HAP-1 (cell line): Measurements from ENCODE around the gene MBOAT2.
A peak's percentile ranks its signal among the peaks of the same experiment; 100 is the strongest.
"Not testable (repeated sequence)": the region's sequence is repeated elsewhere in the genome, so short reads cannot be mapped to it uniquely, and the experiment has no call there.

Experiments used
- DNase-seq, 2 experiments: peaks; one replicate each; pipeline ENCODE4 v3.0.0-alpha.2; 2016 to 2020; ENCODE audit warnings: low spot score in 2 of 2
- H3K27me3 ChIP-seq: fragments of 250-450 bp; sonication (Bioruptor Pico); 2 replicates; pipeline ENCODE4 v1.5.1; 2020; ENCODE audit warnings: low read depth, mild to moderate bottlenecking, moderate library complexity
- H3K36me3 ChIP-seq: fragments of 250-450 bp; sonication (Bioruptor Pico); replicated peaks from 2 replicates; pipeline ENCODE4 v1.5.1; 2020; ENCODE audit warnings: mild to moderate bottlenecking
- H3K4me1 ChIP-seq: fragments of 250-450 bp; sonication (Bioruptor Pico); 2 replicates; pipeline ENCODE4 v1.5.1; 2020; ENCODE audit warnings: mild to moderate bottlenecking
- H3K4me3 ChIP-seq: fragments of 250-450 bp; sonication (Bioruptor Pico); 2 replicates; pipeline ENCODE4 v1.5.1; 2020; ENCODE audit warnings: mild to moderate bottlenecking, moderate library complexity
- H3K9me3 ChIP-seq: fragments of 250-450 bp; sonication (Bioruptor Pico); 2 replicates; pipeline ENCODE4 v1.5.1; 2020; ENCODE audit warnings: mild to moderate bottlenecking, moderate library complexity
- in situ Hi-C: fragments of 300-500 bp; cut with MboI; formaldehyde crosslinking; loops from 3 replicates; pipeline ENCODE4 v1.14.3; 2020; ENCODE audit warnings: low sequenced_read_pairs, inconsistent platforms, mixed read lengths

Gene MBOAT2

GRCh38 chr2:9003616-9004337, at the start of gene MBOAT2:
Gene MBOAT2, minus strand, starts transcription at chr2:9003684. Its CDS starts 70 bp downstream, at chr2:9003614.
- in situ Hi-C loops: no loop called here
- peaks cover 3% of the 10 kb centered on the region; the same call in 1 of the 2 replicates for H3K9me3 ChIP-seq
- H3K27me3 ChIP-seq: no peaks in the 10 kb centered on the region
- peak within 1 kb of the TSS; percentile 61 for H3K4me3 ChIP-seq
- DNase-seq: peak; percentile 84 to 95
- peaks cover 20% of the 10 kb centered on the region for H3K4me1 ChIP-seq
- H3K36me3 ChIP-seq: no peaks in the 10 kb centered on the region; the same call in none of the 2 replicates

- DNase-seq: no peak
- Histone ChIP-seq H3K9me3 (no peaks in the 10 kb centered on the region), H3K36me3 (no peaks in the 10 kb centered on the region), H3K4me3 (no peak overlapping the region), H3K4me1 (no peaks in the 10 kb centered on the region), H3K27me3 (no peaks in the 10 kb centered on the region)
- in situ Hi-C loops: no loop called here
Measured at GRCh38 chr2:9052821-9053533, 49.5 kb upstream of the MBOAT2 start.

- H3K9me3 ChIP-seq, H3K36me3 ChIP-seq, H3K4me1 ChIP-seq, H3K4me3 ChIP-seq, H3K27me3 ChIP-seq, in situ Hi-C loops, DNase-seq: not testable (repeated sequence)
Measured at GRCh38 chr2:9051451-9051850, 48.0 kb upstream of the MBOAT2 start.

- Histone ChIP-seq H3K4me3 (no peak overlapping the region), H3K4me1 (no peaks in the 10 kb centered on the region), H3K9me3 (no peaks in the 10 kb centered on the region), H3K36me3 (no peaks in the 10 kb centered on the region), H3K27me3 (0 out of 2 replicates have a peak, but pooled peaks cover 3% of the 10 kb centered on the region)
- in situ Hi-C loops: no loop called here
- no peak for DNase-seq
Measured at GRCh38 chr2:9050122-9050809, 46.8 kb upstream of the MBOAT2 start.

GRCh38 chr2:9045595-9045994, 42.1 kb upstream of the MBOAT2 start:
- in situ Hi-C loops: no loop called here
- no peaks in the 10 kb centered on the region for H3K36me3 ChIP-seq
- H3K4me1 ChIP-seq: no peaks in the 10 kb centered on the region
- DNase-seq: no peak
- no peak overlapping the region for H3K4me3 ChIP-seq
- 0 out of 2 replicates have a peak, but pooled peaks cover 3% of the 10 kb centered on the region for H3K27me3 ChIP-seq
- no peaks in the 10 kb centered on the region for H3K9me3 ChIP-seq

- H3K4me3 ChIP-seq, H3K36me3 ChIP-seq, H3K4me1 ChIP-seq, H3K9me3 ChIP-seq, DNase-seq, H3K27me3 ChIP-seq, in situ Hi-C loops: not testable (repeated sequence)
Measured at GRCh38 chr2:9043491-9043890, 40.0 kb upstream of the MBOAT2 start.

DNA sequence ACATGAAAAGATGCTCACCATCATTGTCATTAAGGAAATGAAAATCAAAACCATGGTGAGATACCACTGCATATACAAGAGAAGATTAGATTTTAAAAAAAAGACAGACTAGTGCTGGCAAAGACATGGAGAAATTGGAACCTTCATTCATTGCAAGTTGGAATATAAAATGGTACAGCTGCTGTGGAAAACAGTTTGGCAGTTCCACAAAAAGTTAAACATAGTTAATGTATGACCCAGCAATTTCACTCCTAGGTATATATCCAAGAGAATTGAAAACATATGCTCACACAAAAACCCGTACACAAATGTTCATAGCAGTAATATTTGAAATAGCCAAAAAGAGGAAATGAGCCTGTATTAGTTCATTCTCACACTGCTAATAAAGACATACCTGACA, 33.7 kb upstream of the MBOAT2 start:
- H3K27me3 ChIP-seq: peaks cover 8% of the 10 kb centered on the region; the same call in 1 of the 2 replicates
- H3K4me3 ChIP-seq: no peak overlapping the region
- no peaks in the 10 kb centered on the region for H3K36me3 ChIP-seq
- H3K9me3 ChIP-seq: no peaks in the 10 kb centered on the region
- in situ Hi-C loops: no loop called here
- no peaks in the 10 kb centered on the region; the same call in 1 of the 2 replicates for H3K4me1 ChIP-seq
- DNase-seq: no peak

DNA sequence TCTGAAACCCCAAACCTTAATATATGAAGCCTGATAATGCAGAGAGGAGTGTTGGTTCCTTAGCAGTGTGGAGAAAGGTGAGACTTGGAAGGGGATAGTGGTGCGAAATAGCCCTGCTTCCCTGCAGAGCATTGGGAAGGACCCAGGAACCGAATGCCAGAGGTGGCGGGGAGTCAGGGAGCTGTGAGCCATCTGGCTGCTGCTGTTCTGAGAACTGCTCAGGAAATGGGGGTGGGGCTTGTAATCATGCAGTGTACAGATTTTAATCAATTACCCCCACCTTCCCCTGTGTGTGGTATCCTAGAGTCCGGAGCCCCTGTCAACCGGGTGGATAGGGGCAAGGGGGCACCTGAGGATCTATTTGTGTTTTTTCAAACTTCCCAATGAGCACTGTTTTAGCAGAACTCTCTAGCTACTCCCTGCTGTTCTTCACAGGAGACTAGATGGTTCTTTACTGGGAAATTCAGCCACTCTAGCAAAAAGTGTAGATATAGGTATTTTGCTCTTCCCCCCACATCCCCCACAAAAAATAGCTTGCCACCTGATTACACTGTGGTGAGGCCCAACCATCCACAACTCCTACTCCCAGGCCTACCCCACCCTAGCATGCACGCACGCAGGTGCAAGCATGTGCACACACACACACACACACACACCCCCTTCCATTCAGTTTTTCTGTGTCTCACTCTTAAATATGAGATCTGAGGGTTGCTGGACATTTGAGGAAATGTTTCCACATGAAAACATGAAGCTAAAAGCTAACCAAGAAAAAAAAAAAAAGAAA, 30.1 kb upstream of the MBOAT2 start:
- in situ Hi-C loops: no loop called here
- Histone ChIP-seq H3K4me1 (no peaks in the 10 kb centered on the region; the same call in 1 of the 2 replicates), H3K4me3 (no peak overlapping the region), H3K9me3 (no peaks in the 10 kb centered on the region), H3K27me3 (peaks cover 19% of the 10 kb centered on the region), H3K36me3 (no peaks in the 10 kb centered on the region)
- no peak for DNase-seq

DNA sequence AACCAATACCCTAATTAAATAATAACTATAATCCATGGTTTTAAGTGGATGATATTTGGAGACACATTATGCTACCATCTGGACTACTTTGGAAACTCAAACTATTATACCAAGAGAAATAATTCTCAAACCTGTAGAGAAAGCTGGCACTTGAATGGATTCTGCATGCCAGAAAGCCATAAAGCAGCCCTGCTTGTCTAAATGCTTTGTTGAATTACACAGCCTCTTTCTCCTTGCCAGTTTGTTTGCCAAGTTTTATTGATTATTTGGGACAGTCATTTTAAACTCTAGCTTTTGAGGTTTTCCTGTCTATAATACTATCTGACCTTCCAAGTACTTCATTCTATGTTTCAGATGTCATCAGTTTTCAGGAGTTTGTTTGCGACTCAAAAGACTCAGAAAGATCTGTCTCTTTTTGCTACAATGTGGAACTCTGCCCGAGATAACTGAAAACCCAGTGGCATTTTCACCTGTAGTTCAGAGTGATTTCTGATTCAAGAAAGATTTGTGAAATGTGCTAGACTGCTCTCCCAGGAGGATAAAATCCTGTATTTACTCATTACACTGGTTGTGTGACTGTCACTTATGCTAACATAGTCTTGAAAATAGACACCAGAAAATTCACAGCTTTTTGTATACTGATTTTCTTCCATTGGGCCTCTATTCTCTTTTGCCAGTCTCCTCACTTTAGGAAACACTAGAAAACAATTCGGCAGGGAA, 29.2 kb upstream of the MBOAT2 start:
- Histone ChIP-seq H3K27me3 (peaks cover 19% of the 10 kb centered on the region), H3K36me3 (no peaks in the 10 kb centered on the region), H3K9me3 (no peaks in the 10 kb centered on the region), H3K4me3 (no peak overlapping the region), H3K4me1 (no peaks in the 10 kb centered on the region; the same call in 1 of the 2 replicates)
- in situ Hi-C loops: no loop called here
- DNase-seq: no peak

DNA sequence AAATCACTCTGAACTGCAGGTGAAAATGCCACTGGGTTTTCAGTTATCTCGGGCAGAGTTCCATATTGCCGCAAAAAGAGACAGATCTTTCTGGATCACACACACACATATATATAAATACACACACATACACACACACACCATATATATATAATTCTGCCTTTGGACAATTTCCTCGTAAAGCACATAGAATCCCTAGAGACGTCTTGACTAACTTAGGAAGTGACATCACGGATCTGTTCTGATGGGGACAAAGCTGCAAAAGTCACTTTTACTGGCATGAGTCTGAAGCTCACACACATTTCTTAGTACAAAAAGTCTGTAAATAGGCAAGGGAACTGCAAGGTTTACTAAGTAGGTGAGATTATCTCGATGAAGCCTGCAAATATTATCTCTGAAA, 28.6 kb upstream of the MBOAT2 start:
- Histone ChIP-seq H3K36me3 (no peaks in the 10 kb centered on the region), H3K9me3 (no peaks in the 10 kb centered on the region), H3K4me3 (no peak overlapping the region), H3K27me3 (peaks cover 18% of the 10 kb centered on the region), H3K4me1 (no peaks in the 10 kb centered on the region; the same call in 1 of the 2 replicates)
- no peak for DNase-seq
- in situ Hi-C loops: no loop called here

GRCh38 chr2:9031246-9031645, 27.8 kb upstream of the MBOAT2 start:
- H3K4me1 ChIP-seq: no peaks in the 10 kb centered on the region; the same call in 1 of the 2 replicates
- H3K27me3 ChIP-seq: peaks cover 16% of the 10 kb centered on the region
- DNase-seq: no peak
- no peak overlapping the region for H3K4me3 ChIP-seq
- in situ Hi-C loops: no loop called here
- H3K36me3 ChIP-seq: no peaks in the 10 kb centered on the region
- no peaks in the 10 kb centered on the region for H3K9me3 ChIP-seq

DNA sequence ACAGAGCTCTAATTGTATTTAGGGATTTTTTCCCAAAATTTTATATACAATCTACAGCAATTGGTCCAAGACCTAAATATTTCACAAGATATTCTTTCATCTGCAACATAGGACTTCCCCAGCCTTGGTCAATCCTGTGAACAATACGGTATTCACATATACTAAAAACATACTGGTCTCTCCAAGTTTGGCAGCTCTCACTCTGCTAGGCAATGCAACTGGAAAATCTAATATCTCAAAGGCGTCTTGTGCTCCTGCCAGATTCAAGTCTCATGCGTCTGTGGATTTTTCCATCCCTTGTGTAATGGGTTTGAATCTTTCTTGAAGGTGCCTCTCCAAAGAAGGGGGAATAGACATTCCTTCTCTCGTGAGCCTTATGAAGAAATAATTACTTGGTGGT, 27.4 kb upstream of the MBOAT2 start:
- Histone ChIP-seq H3K27me3 (peaks cover 16% of the 10 kb centered on the region), H3K4me1 (no peaks in the 10 kb centered on the region), H3K9me3 (no peaks in the 10 kb centered on the region), H3K36me3 (no peaks in the 10 kb centered on the region), H3K4me3 (no peak overlapping the region)
- in situ Hi-C loops: no loop called here
- no peak for DNase-seq

DNA sequence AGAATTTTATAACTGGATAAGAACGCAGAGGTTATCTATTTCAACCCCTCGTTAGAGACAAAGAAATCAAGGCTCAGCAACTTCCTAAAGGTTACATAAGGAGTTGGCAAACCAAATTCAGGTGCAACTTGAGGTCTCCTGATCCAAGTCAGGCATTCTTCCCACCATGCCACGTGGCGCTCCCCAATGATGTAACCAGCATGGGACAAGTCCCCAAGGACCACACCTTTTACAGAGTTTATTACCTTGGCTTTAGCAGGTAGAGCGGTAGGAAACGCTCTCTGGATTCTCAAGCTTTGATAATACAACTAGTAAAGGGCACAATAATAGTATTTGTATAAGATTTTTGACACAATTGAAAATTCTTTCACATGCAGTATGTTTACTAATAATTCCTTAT, 26.7 kb upstream of the MBOAT2 start:
- H3K4me1 ChIP-seq: no peaks in the 10 kb centered on the region
- in situ Hi-C loops: no loop called here
- H3K9me3 ChIP-seq: no peaks in the 10 kb centered on the region
- H3K36me3 ChIP-seq: no peaks in the 10 kb centered on the region
- peaks cover 16% of the 10 kb centered on the region for H3K27me3 ChIP-seq
- no peak overlapping the region for H3K4me3 ChIP-seq
- no peak for DNase-seq
